Measurements from ENCODE around the gene BHLHA9. TPM values are rescaled to one million over a fixed set of nuclear protein-coding genes. Genes with fewer than 3 reads are reported as not detected.

Gene BHLHA9
- total RNA-seq (under 1 TPM in 1 of 2 donors, not detected in 1; 0.28 TPM), polyA plus RNA-seq (ENCODE audit: insufficient read length in 2 of 2) (1 to 10 TPM in 1 of 2 donors, under 1 TPM in 1; 0.86 to 1.7 TPM)
- long read RNA-seq, donor 1, partial matches to known transcripts: 0 of 2 reads
- long read RNA-seq, donor 1, other reads (novel, unspliced or antisense): 0 of 2 reads
- long read RNA-seq, donor 2: 0 reads
- long read RNA-seq, donor 3: 0 reads
- long read RNA-seq, donor 4: 0 reads

GRCh38 chr17:1270210-1271029 is at the start of gene BHLHA9:
BHLHA9 (plus strand) TSS chr17:1270444; CDS start chr17:1270564, 120 bp downstream.
- no peak within 1 kb of the TSS for H3K27ac ChIP-seq (ENCODE audit: low read depth, low read length)
- no peaks in the 10 kb centered on the region for H3K36me3 ChIP-seq (ENCODE audit: control insufficient read depth, insufficient read depth, low read length)
- peaks cover 37% of the 10 kb centered on the region for H3K4me1 ChIP-seq (ENCODE audit: control insufficient read depth, insufficient read depth, low read length)
- peak in 2 of 6 donors; percentile 48 to 63 for DNase-seq (ENCODE audit: low read depth in 4 of 6, low spot score in 6 of 6)
- peaks cover 23% of the 10 kb centered on the region for H3K27me3 ChIP-seq (ENCODE audit: control insufficient read depth, insufficient read depth, low read length)
- no peaks in the 10 kb centered on the region for H3K9me3 ChIP-seq (ENCODE audit: control insufficient read depth, insufficient read depth, low read length)
- 8% methylated on average over 89 of the region's 93 CpGs for WGBS (ENCODE audit: insufficient coverage)
- no peak within 1 kb of the TSS for H3K4me3 ChIP-seq (ENCODE audit: low read depth, low read length)

- no peak overlapping the region for H3K4me3 ChIP-seq (ENCODE audit: low read depth, low read length)
- no peaks in the 10 kb centered on the region for H3K9me3 ChIP-seq (ENCODE audit: control insufficient read depth, insufficient read depth, low read length)
- H3K27ac ChIP-seq (ENCODE audit: low read depth, low read length): no peak overlapping the region
- H3K27me3 ChIP-seq (ENCODE audit: control insufficient read depth, insufficient read depth, low read length): peaks cover 4% of the 10 kb centered on the region
- 100% methylated on average over 2 of the region's 7 CpGs for WGBS (ENCODE audit: insufficient coverage)
- no peaks in the 10 kb centered on the region for H3K36me3 ChIP-seq (ENCODE audit: control insufficient read depth, insufficient read depth, low read length)
- H3K4me1 ChIP-seq (ENCODE audit: control insufficient read depth, insufficient read depth, low read length): peaks cover 10% of the 10 kb centered on the region
- no peak for DNase-seq (ENCODE audit: low read depth in 4 of 6, low spot score in 6 of 6)
These were observed 49.0 kb upstream of the BHLHA9 start for GRCh38 chr17:1221209-1221608.

- DNase-seq (ENCODE audit: low read depth in 4 of 6, low spot score in 6 of 6): no peak
- WGBS (ENCODE audit: insufficient coverage): 94% methylated on average over 3 of the region's 8 CpGs
- H3K36me3 ChIP-seq (ENCODE audit: control insufficient read depth, insufficient read depth, low read length): no peaks in the 10 kb centered on the region
- H3K4me1 ChIP-seq (ENCODE audit: control insufficient read depth, insufficient read depth, low read length): no peaks in the 10 kb centered on the region
- H3K4me3 ChIP-seq (ENCODE audit: low read depth, low read length): no peak overlapping the region
- H3K9me3 ChIP-seq (ENCODE audit: control insufficient read depth, insufficient read depth, low read length): no peaks in the 10 kb centered on the region
- peaks cover 9% of the 10 kb centered on the region for H3K27me3 ChIP-seq (ENCODE audit: control insufficient read depth, insufficient read depth, low read length)
- H3K27ac ChIP-seq (ENCODE audit: low read depth, low read length): no peak overlapping the region
These were observed 47.9 kb upstream of the BHLHA9 start for GRCh38 chr17:1222321-1222720.

GRCh38 chr17:1223662-1224061 is 46.6 kb upstream of the BHLHA9 start:
- Histone ChIP-seq H3K4me1 (ENCODE audit: control insufficient read depth, insufficient read depth, low read length) (peaks cover 9% of the 10 kb centered on the region), H3K36me3 (ENCODE audit: control insufficient read depth, insufficient read depth, low read length) (no peaks in the 10 kb centered on the region), H3K27ac (ENCODE audit: low read depth, low read length) (no peak overlapping the region), H3K4me3 (ENCODE audit: low read depth, low read length) (no peak overlapping the region), H3K27me3 (ENCODE audit: control insufficient read depth, insufficient read depth, low read length) (peaks cover 21% of the 10 kb centered on the region), H3K9me3 (ENCODE audit: control insufficient read depth, insufficient read depth, low read length) (no peaks in the 10 kb centered on the region)
- WGBS (ENCODE audit: insufficient coverage): 59% methylated on average over 7 of the region's 14 CpGs
- DNase-seq (ENCODE audit: low read depth in 4 of 6, low spot score in 6 of 6): no peak

- H3K27me3 ChIP-seq (ENCODE audit: control insufficient read depth, insufficient read depth, low read length): peaks cover 22% of the 10 kb centered on the region
These were observed 45.9 kb upstream of the BHLHA9 start for GRCh38 chr17:1224330-1224729.

GRCh38 chr17:1226308-1226707 is 43.9 kb upstream of the BHLHA9 start:
- WGBS (ENCODE audit: insufficient coverage): 85% methylated on average over 3 of the region's 3 CpGs
- Histone ChIP-seq H3K27ac (ENCODE audit: low read depth, low read length) (no peak overlapping the region), H3K4me3 (ENCODE audit: low read depth, low read length) (no peak overlapping the region), H3K9me3 (ENCODE audit: control insufficient read depth, insufficient read depth, low read length) (no peaks in the 10 kb centered on the region), H3K36me3 (ENCODE audit: control insufficient read depth, insufficient read depth, low read length) (no peaks in the 10 kb centered on the region), H3K4me1 (ENCODE audit: control insufficient read depth, insufficient read depth, low read length) (peaks cover 17% of the 10 kb centered on the region), H3K27me3 (ENCODE audit: control insufficient read depth, insufficient read depth, low read length) (peaks cover 36% of the 10 kb centered on the region)
- no peak for DNase-seq (ENCODE audit: low read depth in 4 of 6, low spot score in 6 of 6)

More at GRCh38 chr17:1224330-1224729, 45.9 kb upstream of the BHLHA9 start:
- Histone ChIP-seq H3K4me1 (ENCODE audit: control insufficient read depth, insufficient read depth, low read length) (peaks cover 9% of the 10 kb centered on the region), H3K27ac (ENCODE audit: low read depth, low read length) (no peak overlapping the region), H3K4me3 (ENCODE audit: low read depth, low read length) (no peak overlapping the region), H3K36me3 (ENCODE audit: control insufficient read depth, insufficient read depth, low read length) (no peaks in the 10 kb centered on the region), H3K9me3 (ENCODE audit: control insufficient read depth, insufficient read depth, low read length) (no peaks in the 10 kb centered on the region)
- WGBS (ENCODE audit: insufficient coverage): 97% methylated on average over 6 of the region's 7 CpGs
- no peak for DNase-seq (ENCODE audit: low read depth in 4 of 6, low spot score in 6 of 6)

GRCh38 chr17:1227365-1227764 is 42.9 kb upstream of the BHLHA9 start:
- DNase-seq (ENCODE audit: low read depth in 4 of 6, low spot score in 6 of 6): peak in 1 of 6 donors; percentile 23
- H3K27me3 ChIP-seq (ENCODE audit: control insufficient read depth, insufficient read depth, low read length): peaks cover 44% of the 10 kb centered on the region
- WGBS (ENCODE audit: insufficient coverage): 76% methylated on average over 5 of the region's 5 CpGs
- H3K9me3 ChIP-seq (ENCODE audit: control insufficient read depth, insufficient read depth, low read length): no peaks in the 10 kb centered on the region
- peaks cover 17% of the 10 kb centered on the region for H3K4me1 ChIP-seq (ENCODE audit: control insufficient read depth, insufficient read depth, low read length)
- H3K4me3 ChIP-seq (ENCODE audit: low read depth, low read length): no peak overlapping the region
- no peaks in the 10 kb centered on the region for H3K36me3 ChIP-seq (ENCODE audit: control insufficient read depth, insufficient read depth, low read length)
- H3K27ac ChIP-seq (ENCODE audit: low read depth, low read length): no peak overlapping the region

- Histone ChIP-seq H3K27ac (ENCODE audit: low read depth, low read length) (no peak overlapping the region), H3K36me3 (ENCODE audit: control insufficient read depth, insufficient read depth, low read length) (no peaks in the 10 kb centered on the region), H3K4me1 (ENCODE audit: control insufficient read depth, insufficient read depth, low read length) (peaks cover 17% of the 10 kb centered on the region), H3K4me3 (ENCODE audit: low read depth, low read length) (no peak overlapping the region), H3K9me3 (ENCODE audit: control insufficient read depth, insufficient read depth, low read length) (no peaks in the 10 kb centered on the region), H3K27me3 (ENCODE audit: control insufficient read depth, insufficient read depth, low read length) (peaks cover 46% of the 10 kb centered on the region)
- DNase-seq (ENCODE audit: low read depth in 4 of 6, low spot score in 6 of 6): peak in 2 of 6 donors; percentile 25 to 33
- 8% methylated on average over 55 of the region's 58 CpGs for WGBS (ENCODE audit: insufficient coverage)
These were observed 42.1 kb upstream of the BHLHA9 start for GRCh38 chr17:1227917-1228780.

- Histone ChIP-seq H3K4me3 (ENCODE audit: low read depth, low read length) (no peak overlapping the region), H3K9me3 (ENCODE audit: control insufficient read depth, insufficient read depth, low read length) (no peaks in the 10 kb centered on the region), H3K27ac (ENCODE audit: low read depth, low read length) (no peak overlapping the region), H3K27me3 (ENCODE audit: control insufficient read depth, insufficient read depth, low read length) (peaks cover 46% of the 10 kb centered on the region), H3K4me1 (ENCODE audit: control insufficient read depth, insufficient read depth, low read length) (peaks cover 17% of the 10 kb centered on the region), H3K36me3 (ENCODE audit: control insufficient read depth, insufficient read depth, low read length) (no peaks in the 10 kb centered on the region)
- DNase-seq (ENCODE audit: low read depth in 4 of 6, low spot score in 6 of 6): no peak
- WGBS (ENCODE audit: insufficient coverage): under 1% methylated on average over 79 of the region's 79 CpGs
These were observed 41.4 kb upstream of the BHLHA9 start for GRCh38 chr17:1228781-1229348.

All from spinal cord (tissue), 10 donors.